ENCODE results near the gene TRAPPC2B. TPM values are rescaled to one million over a fixed set of nuclear protein-coding genes. Genes with fewer than 3 reads are reported as not detected.

Gene TRAPPC2B
- total RNA-seq, 1 donor from 2014 or later: 28.7 TPM

DNA sequence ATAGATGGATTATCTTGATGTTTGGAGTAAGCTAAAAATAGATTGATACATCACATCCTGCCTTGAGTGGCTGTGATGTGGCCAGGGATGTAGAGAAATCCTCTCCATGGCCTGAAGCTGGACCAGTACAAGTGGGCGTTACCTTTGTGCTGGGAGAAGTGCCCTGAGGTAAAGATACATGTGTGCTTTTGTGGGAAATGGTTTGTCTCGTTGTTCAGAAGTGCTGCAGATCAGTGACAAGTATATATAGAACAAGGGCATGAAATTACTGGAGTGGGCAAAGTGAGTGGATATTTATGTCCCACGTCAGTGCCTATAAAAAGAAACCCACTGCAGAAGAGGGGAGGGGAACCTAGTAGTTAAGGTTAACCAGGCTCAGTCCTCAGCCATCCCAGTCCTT lies 24.5 kb upstream of the TRAPPC2B start:
- Histone ChIP-seq H3K27me3 (ENCODE audit: control insufficient read depth, insufficient read depth, low read length) (no peaks in the 10 kb centered on the region), H3K4me3 (ENCODE audit: low read depth, low read length) (no peak overlapping the region), H3K36me3 (ENCODE audit: control insufficient read depth, insufficient read depth, low read length) (no peaks in the 10 kb centered on the region)
- DNase-seq (ENCODE audit: low read depth): no peak
- TF ChIP-seq, protein P1, sequence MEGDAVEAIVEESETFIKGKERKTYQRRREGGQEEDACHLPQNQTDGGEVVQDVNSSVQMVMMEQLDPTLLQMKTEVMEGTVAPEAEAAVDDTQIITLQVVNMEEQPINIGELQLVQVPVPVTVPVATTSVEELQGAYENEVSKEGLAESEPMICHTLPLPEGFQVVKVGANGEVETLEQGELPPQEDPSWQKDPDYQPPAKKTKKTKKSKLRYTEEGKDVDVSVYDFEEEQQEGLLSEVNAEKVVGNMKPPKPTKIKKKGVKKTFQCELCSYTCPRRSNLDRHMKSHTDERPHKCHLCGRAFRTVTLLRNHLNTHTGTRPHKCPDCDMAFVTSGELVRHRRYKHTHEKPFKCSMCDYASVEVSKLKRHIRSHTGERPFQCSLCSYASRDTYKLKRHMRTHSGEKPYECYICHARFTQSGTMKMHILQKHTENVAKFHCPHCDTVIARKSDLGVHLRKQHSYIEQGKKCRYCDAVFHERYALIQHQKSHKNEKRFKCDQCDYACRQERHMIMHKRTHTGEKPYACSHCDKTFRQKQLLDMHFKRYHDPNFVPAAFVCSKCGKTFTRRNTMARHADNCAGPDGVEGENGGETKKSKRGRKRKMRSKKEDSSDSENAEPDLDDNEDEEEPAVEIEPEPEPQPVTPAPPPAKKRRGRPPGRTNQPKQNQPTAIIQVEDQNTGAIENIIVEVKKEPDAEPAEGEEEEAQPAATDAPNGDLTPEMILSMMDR (IDR thresholded peaks at IDR 0.05; ENCODE audit: insufficient read depth, low read length, poor library complexity, severe bottlenecking): no peak

DNA sequence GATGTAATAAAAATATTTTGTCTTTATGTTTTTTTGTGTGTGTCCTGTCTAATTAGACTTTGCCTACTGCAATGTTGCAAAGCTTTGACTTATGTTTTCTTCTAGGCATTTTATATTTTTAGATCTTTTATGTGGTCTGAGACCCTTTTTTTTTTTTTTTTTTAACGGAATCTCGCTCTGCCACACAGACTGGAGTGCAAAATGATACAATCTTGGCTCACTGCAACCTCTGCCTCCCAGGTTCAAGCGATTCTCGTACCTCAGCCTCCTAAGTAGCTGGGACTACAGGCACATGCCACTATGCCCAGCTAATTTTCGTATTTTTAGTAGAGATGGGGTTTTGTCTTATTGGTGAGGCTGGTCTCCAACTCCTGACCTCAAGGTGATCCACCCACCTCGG lies 20.8 kb upstream of the TRAPPC2B start:
- TF ChIP-seq, protein P1 (IDR thresholded peaks at IDR 0.05; ENCODE audit: insufficient read depth, low read length, poor library complexity, severe bottlenecking): no peak
- Histone ChIP-seq H3K4me3 (ENCODE audit: low read depth, low read length) (no peak overlapping the region), H3K27me3 (ENCODE audit: control insufficient read depth, insufficient read depth, low read length) (no peaks in the 10 kb centered on the region), H3K36me3 (ENCODE audit: control insufficient read depth, insufficient read depth, low read length) (no peaks in the 10 kb centered on the region)
- no peak for DNase-seq (ENCODE audit: low read depth)

DNA sequence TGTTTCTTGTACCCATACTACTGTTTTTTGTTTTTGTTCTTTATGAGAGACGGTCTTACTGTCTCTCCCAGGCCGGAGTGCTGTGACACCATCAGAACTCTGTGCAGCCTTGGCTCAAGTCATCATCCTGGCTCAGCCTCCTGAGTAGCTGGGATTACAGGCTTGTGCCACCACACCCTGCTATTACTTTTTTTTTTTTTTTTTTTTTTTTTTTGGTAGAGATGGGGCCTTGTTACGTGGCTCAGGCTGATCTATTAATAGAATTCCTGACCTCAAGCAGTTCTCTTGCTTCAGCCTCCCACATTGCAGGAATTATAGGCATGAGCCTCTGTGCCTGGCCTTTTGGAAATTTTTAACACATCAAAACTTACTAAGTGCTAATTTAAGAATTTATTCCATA lies 15.2 kb upstream of the TRAPPC2B start:
- no peak for DNase-seq (ENCODE audit: low read depth)
- Histone ChIP-seq H3K4me3 (ENCODE audit: low read depth, low read length) (no peak overlapping the region), H3K27me3 (ENCODE audit: control insufficient read depth, insufficient read depth, low read length) (no peaks in the 10 kb centered on the region), H3K36me3 (ENCODE audit: control insufficient read depth, insufficient read depth, low read length) (no peaks in the 10 kb centered on the region)
- TF ChIP-seq, protein P1 (IDR thresholded peaks at IDR 0.05; ENCODE audit: insufficient read depth, low read length, poor library complexity, severe bottlenecking): no peak

DNA sequence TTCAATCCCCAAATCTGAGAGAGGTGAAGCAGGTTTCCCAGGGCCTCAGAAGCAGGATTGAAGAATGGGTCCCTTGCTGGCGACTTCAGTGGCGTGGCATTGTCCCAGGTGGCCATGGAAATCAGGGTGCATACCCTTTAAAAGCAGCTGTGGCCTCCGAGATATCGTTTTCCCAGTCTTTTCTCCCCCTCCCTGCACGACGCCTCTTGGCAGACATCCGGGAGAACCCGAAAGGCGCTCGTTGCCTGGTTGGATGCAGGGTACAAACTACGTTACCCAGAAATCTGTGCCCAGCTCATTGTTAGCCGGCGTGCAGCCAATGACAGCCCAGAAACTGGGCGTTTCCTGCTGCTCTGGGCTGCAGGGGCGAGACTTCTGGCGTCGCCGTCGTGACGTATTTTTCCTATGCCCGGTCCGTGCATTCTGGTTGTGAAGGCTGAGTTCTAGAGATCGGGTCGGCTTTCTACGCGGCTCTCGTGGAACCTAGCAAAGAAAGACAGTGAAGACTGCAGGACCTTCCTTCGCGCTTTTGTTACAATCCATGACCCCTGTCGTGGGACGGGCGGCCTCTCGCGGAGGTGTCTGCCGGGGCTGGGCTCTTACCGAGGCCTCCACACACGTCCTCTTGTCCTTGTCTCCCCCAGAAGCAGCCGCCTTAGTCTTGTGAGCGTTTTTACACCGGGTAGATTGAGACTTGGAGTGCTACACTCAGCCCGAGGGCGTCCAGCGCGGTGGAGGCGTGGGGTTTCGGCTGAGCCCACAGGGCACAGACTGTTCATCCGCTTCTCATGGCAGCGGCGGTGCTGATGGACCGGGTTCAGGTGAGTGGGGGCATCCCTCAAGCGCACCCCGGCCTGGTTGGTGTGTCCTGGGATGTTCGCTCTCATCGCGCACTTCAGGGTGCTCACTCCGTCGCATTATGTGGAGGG lies 12.2 kb upstream of the TRAPPC2B start, which contains the start of gene ZNF304:
ZNF304 (plus strand) TSS at position 395 of the 929 bp plus-strand sequence; CDS start at position 789, 394 bp downstream.
- Histone ChIP-seq H3K4me3 (ENCODE audit: low read depth, low read length) (peak within 1 kb of the TSS; percentile 61), H3K27me3 (ENCODE audit: control insufficient read depth, insufficient read depth, low read length) (no peaks in the 10 kb centered on the region), H3K36me3 (ENCODE audit: control insufficient read depth, insufficient read depth, low read length) (peaks cover 2% of the 10 kb centered on the region)
- DNase-seq (ENCODE audit: low read depth): peak; percentile 90
- TF ChIP-seq, protein P1 (IDR thresholded peaks at IDR 0.05; ENCODE audit: insufficient read depth, low read length, poor library complexity, severe bottlenecking): no peak

DNA sequence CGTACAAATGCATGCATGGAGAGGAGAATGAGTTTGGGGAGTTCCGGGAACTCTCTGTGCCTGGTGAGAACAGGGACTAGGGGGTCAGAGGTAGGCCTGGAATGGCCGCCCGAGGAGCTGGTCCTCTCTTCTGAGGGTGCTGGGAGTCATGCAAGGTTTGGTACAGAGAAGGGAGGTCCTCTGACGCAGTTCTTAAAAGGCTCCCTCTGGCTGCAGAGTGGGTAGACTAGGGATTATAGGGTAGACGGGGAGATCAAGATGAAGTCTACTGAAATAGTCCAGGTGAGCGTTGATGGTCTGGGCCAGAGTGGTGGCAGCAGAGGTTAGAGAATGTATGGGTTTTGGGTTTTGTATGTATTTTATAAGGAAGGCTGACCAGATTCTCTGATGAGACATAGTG lies 11.5 kb upstream of the TRAPPC2B start:
- no peak for DNase-seq (ENCODE audit: low read depth)
- TF ChIP-seq, protein P1 (IDR thresholded peaks at IDR 0.05; ENCODE audit: insufficient read depth, low read length, poor library complexity, severe bottlenecking): no peak

More for the DNA sequence above, 11.5 kb upstream of the TRAPPC2B start:
- Histone ChIP-seq H3K4me3 (ENCODE audit: low read depth, low read length) (peak overlapping the region; percentile 61), H3K36me3 (ENCODE audit: control insufficient read depth, insufficient read depth, low read length) (peaks cover 4% of the 10 kb centered on the region), H3K27me3 (ENCODE audit: control insufficient read depth, insufficient read depth, low read length) (no peaks in the 10 kb centered on the region)

Data from kidney epithelial cell (primary cell).